Muscle of leg (tissue), 10 donors: ENCODE results near the gene BEX4. TPM values are rescaled to one million over a fixed set of nuclear protein-coding genes. Genes with fewer than 3 reads are reported as not detected.

Experiments used
- DNase-seq: peaks from one replicate; pipeline ENCODE4 v3.0.0; 2013
- H3K27ac ChIP-seq: one replicate; pipeline ENCODE4 v1.5.1; 2013; ENCODE audit warnings: mild to moderate bottlenecking, low read length, control low read depth
- H3K27me3 ChIP-seq: one replicate; pipeline ENCODE4 v1.6.1; 2013; ENCODE audit warnings: low read length; ENCODE audit not compliant: control insufficient read depth, insufficient read depth
- H3K36me3 ChIP-seq: one replicate; pipeline ENCODE4 v1.6.1; 2013; ENCODE audit warnings: low read length; ENCODE audit not compliant: control insufficient read depth, insufficient read depth
- H3K4me1 ChIP-seq: one replicate; pipeline ENCODE4 v1.6.1; 2013; ENCODE audit warnings: low read length; ENCODE audit not compliant: control insufficient read depth, insufficient read depth
- H3K4me3 ChIP-seq: one replicate; pipeline ENCODE4 v1.5.1; 2013; ENCODE audit warnings: low read length, control low read depth
- H3K9me3 ChIP-seq: replicated peaks from 2 replicates; pipeline ENCODE4 v1.6.1; 2013; ENCODE audit warnings: low read depth, low read length; ENCODE audit not compliant: control insufficient read depth
- polyA plus RNA-seq, 8 donors: library from polyadenylated mRNA; unstranded; fragments of 120-200 nt; gene quantifications; one replicate each; pipeline versions ENCODE4 v1.2.1 to v1.2.3, GENCODE V29; 2013; ENCODE audit warnings: inconsistent platforms in 1 of 8, low replicate concordance in 1 of 8; ENCODE audit not compliant: insufficient read length in 8 of 8, insufficient read depth in 1 of 8
- total RNA-seq: library from RNA; stranded (reverse); fragments of 120-200 nt; gene quantifications from one replicate; pipeline ENCODE4 v1.2.4, GENCODE V29; 2013

Gene BEX4
- total and polyA plus RNA-seq, 9 donors, result 26.5 to 56.0 (median 41.6) TPM

DNA sequence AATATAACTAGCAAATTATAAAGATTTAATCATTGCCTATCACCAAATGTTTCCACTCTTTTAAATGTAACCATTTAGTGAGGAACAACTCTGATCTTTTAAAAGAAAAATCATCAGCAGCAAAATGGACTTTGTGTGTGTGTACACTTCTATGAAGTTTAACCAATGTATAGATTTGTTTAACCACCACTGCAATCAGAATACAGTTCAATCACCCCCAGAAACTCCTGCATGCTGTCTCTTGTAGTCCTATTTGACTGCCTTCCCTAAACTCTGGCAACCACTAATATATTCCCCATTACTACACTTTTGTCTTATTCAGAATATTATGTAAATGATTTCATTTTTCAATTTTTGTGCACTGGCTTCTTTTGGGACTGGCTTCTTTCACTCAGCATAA lies 41.7 kb downstream of the BEX4 start:
- Histone ChIP-seq H3K27ac (no peak overlapping the region), H3K27me3 (peaks cover 21% of the 10 kb centered on the region), H3K4me3 (no peak overlapping the region), H3K36me3 (peaks cover 3% of the 10 kb centered on the region), H3K4me1 (peaks cover 6% of the 10 kb centered on the region), H3K9me3 (no peaks in the 10 kb centered on the region)
- no peak for DNase-seq

DNA sequence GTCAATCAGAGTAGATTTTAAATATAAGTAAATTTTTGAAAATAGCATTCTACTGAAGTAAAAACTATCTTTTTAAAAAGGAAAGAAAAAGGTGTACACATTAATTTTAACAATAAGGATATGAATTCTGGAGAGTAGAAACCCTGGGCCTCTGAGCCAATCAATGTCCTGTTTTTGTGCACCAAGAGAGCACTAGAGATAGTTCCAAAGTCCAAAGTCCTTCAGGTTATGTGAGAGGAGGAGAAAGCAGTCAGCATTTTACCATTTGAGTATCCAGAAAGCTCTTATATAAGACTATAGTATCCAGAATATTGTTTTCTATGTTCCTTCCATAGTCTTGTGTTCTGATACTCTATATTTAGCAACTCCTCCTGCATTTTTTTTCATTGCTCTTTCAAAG lies 43.4 kb downstream of the BEX4 start:
- no peaks in the 10 kb centered on the region for H3K9me3 ChIP-seq
- no peak overlapping the region for H3K27ac ChIP-seq
- peaks cover 6% of the 10 kb centered on the region for H3K4me1 ChIP-seq
- no peak for DNase-seq
- no peaks in the 10 kb centered on the region for H3K36me3 ChIP-seq
- peaks cover 18% of the 10 kb centered on the region for H3K27me3 ChIP-seq
- no peak overlapping the region for H3K4me3 ChIP-seq

Other genes starting within 250 kb of the BEX4 start
- gene BEX1, start 150.9 kb upstream of the BEX4 start, total RNA-seq, result 0.49 TPM
- gene BEX1, start 150.9 kb upstream of the BEX4 start, polyA plus RNA-seq, result 1 to 10 TPM in 7 of 8 donors, under 1 TPM in 1; 0.74 to 3.0 (median 2.0) TPM
- gene NXF3, start 122.0 kb upstream of the BEX4 start, total RNA-seq, result not detected
- gene NXF3, start 122.0 kb upstream of the BEX4 start, polyA plus RNA-seq, result under 1 TPM in 2 of 8 donors, not detected in 6; 0.08 to 0.39 TPM
- gene TCEAL8, start 40.0 kb downstream of the BEX4 start, total RNA-seq, result 121 TPM
- gene TCEAL8, start 40.0 kb downstream of the BEX4 start, polyA plus RNA-seq, result 100 to 1,000 TPM; 100 to 145 (median 106) TPM
- gene TCEAL5, start 61.6 kb downstream of the BEX4 start, total RNA-seq, result 2.9 TPM
- 10 to 100 TPM in 1 of 8 donors, 1 to 10 TPM in 7; 4.6 to 12.6 (median 6.7) TPM for gene TCEAL5, start 61.6 kb downstream of the BEX4 start, polyA plus RNA-seq
- 35.5 TPM for gene BEX2, start 95.9 kb downstream of the BEX4 start, total RNA-seq
- 10 to 100 TPM; 26.6 to 45.8 (median 37.7) TPM for gene BEX2, start 95.9 kb downstream of the BEX4 start, polyA plus RNA-seq
- 155 TPM for gene TCEAL7, start 115.1 kb downstream of the BEX4 start, total RNA-seq
- gene TCEAL7, start 115.1 kb downstream of the BEX4 start, polyA plus RNA-seq, result 100 to 1,000 TPM; 184 to 391 (median 272) TPM
- 96.2 TPM for gene TCEAL9, start 141.4 kb downstream of the BEX4 start, total RNA-seq
- 100 to 1,000 TPM; 147 to 214 (median 160) TPM for gene TCEAL9, start 141.4 kb downstream of the BEX4 start, polyA plus RNA-seq
- gene BEX3, start 161.4 kb downstream of the BEX4 start, total RNA-seq, result 158 TPM
- gene BEX3, start 161.4 kb downstream of the BEX4 start, polyA plus RNA-seq, result 100 to 1,000 TPM; 137 to 212 (median 174) TPM